GM19468 (cell line): ENCODE measurements around the gene ARL8B.

Experiments
- ATAC-seq: cut with Tn5 transposase; IDR thresholded peaks from one replicate; pipeline ENCODE4 v1.9.1; 2021; ENCODE audit warnings: mild to moderate bottlenecking, moderate library complexity, moderate number of reproducible peaks; ENCODE audit not compliant: unreplicated experiment; ENCODE audit errors: extremely low read depth

The ARL8B gene

DNA sequence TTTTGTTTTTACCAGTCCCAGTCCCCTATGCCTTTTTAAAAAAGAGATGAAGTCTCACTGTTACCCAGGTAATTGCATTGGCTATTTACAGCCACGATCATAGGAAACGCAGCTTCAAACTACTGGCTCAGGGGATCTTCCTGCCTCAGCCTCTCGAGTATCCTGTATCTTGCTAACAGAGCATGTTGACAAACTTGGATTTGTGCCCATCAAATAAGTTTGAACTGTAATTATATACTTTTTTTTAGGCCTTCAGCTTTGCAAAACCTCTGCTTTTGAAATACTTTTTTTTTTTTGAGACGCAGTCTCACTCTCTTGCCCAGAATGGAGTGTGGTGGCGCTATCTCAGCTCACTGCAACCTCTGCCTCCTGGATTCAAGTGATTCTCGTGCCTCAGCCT is 62.4 kb downstream of the ARL8B start:
- no peak for ATAC-seq

- no peak for ATAC-seq
These were observed 63.1 kb downstream of the ARL8B start for GRCh38 chr3:5185093-5185673.

- no peak for ATAC-seq
These were observed 64.2 kb downstream of the ARL8B start for GRCh38 chr3:5186089-5186857.

DNA sequence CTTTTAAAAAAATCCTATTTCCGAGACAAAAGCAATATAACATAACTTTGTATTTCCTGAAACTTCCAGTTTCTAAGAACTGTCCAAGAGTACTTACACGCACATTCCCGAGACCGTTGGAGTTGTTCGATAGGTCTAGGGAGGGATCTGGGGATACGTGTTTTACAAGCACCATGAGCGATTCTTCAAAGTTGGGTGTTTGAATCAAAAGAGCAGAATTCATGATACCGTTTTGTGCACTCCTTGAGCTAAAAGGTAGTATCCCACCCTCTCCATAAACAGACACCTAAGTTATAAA is 64.7 kb downstream of the ARL8B start:
- ATAC-seq, result no peak

DNA sequence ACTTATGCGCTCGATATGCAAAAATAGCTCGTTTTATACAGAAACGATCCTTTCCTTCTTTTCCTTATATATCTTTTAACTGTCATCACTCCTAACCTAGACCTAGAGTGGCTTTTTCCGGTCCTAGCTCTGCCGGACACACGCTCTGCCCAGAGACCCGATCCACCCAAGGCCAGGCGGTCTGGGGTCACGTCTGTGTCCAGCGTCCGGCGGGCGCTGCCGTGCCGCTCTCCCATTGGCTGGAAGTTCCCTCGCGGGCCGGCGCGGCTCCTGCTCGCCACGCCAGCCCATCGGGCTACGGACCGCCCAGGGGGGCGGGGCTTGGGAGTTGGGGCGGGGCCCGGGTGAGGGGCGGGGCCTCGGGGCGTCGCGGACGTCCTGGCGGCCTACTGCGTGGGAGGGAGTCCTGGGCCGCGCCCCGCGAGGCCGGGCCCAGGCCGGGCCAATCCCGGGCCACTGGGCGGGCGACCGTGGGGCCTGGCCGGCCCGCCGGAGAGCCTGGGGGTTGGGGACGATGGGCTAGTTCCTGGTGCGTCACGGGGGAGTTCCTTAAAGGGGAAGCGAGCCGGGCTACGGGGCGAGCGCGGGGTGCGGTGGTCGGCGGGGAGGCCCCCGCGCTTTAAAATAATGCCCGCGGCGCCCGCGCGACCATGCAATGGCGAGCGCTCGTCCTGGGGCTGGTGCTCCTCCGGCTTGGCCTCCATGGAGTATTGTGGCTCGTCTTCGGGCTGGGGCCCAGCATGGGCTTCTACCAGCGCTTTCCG is 65.2 kb downstream of the ARL8B start, which contains the start of gene EDEM1:
EDEM1 (plus strand) TSS at position 552 of the 764 bp plus-strand sequence; CDS start at position 651, 99 bp downstream.
- peak; percentile 78 for ATAC-seq

- ATAC-seq, result no peak
These were observed 65.9 kb downstream of the ARL8B start for GRCh38 chr3:5187920-5188418.

- no peak for ATAC-seq
These were observed 66.5 kb downstream of the ARL8B start for GRCh38 chr3:5188419-5189221.

- ATAC-seq, result no peak
These were observed 68.2 kb downstream of the ARL8B start for GRCh38 chr3:5190147-5190791.

GRCh38 chr3:5191555-5192304 is 69.6 kb downstream of the ARL8B start:
- ATAC-seq, result peak; percentile 3

GRCh38 chr3:5192571-5193365 is 70.7 kb downstream of the ARL8B start:
- ATAC-seq, result no peak

DNA sequence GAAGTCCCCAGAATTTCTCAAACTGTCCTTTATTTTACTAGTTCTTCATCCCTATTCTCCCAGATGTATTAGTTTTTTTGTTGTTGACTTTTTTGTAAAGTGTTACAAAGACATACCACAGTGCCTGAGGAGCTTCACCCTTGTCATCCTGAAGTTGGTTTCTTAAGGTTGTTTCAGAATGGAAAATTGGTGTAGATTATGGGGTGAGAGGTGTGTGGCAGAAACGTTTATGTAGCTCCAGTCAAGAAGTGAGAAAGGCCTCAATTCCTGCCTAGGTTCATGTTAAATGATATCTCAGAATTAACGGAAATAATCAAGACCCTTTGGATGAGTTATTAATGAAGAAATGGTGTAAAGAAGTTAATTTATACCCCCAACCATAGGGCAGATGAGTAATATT is 72.2 kb downstream of the ARL8B start:
- no peak for ATAC-seq

DNA sequence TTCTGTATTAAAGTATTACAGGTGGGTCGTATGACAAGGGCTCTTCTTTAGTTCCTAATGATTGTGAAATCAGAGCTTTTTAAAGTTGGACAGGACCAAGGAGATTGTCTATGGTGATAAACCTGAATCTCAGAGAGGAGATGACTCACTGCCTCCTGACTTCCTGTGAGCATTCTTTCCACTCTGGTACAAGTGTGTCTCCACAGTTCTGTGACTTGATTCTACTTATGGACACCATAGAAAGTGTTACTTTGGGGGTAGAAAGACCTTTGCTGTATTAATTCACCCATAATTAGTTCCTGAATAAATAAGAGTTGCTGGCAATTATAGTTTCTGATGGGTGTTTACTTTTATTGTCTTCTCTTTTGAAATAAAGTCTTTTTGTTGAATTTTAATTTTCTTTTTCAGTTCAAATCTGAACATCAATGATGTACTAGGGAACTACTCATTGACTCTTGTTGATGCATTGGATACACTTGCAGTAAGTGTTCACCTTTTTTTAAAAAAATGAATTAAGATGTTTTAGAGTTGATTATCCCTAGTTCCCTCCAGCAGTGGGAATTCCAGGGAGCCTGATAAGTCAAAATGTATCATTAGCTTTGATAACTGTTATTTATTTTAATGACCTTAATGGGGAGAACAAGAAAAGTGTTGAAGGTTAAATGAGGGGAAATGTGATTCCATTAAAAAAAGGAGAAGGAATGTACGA is 72.9 kb downstream of the ARL8B start:
- ATAC-seq, result no peak

- ATAC-seq, result no peak
These were observed 73.5 kb downstream of the ARL8B start for GRCh38 chr3:5195605-5196004.

- ATAC-seq, result no peak
These were observed 74.9 kb downstream of the ARL8B start for GRCh38 chr3:5197022-5197421.

DNA sequence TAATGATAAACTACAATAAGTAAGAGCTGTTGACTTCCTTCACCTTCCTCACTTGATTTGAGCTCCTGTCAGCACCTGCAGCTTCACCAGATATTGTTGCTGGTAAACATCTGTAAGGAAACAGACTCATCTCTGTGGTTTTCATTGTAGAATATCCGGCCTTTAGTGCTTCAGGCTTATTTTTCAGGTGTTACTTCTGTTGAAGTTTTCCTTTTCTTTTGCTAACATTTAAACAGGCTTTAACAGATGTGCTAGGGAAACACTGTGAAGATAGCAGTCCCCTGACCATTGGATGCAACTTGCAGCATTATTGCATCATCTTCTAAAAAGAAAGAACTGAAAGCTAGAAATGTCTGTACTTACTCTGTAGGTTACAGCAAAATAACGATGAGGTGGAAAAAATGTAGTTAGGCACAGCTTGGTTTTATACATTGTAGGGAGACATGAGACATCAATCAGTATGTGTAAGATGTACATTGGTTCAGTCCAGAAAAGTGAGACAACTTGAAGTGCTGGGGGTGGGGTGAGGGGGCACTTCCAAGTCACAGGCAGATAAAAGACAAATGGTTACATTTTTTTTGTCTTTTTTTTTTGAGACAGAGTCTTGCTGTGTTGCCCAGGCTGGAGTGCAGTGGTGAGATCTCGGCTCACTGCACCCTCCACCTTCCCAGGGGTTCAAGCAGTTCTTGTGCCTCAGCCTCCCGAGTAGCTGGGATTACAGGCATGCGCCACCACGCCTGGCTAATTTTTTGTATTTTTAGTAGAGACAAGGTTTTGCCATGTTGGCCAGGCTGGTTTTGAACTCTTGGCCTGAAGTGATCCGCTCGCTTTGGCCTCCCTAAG is 75.6 kb downstream of the ARL8B start:
- ATAC-seq, result peak; percentile 71

- ATAC-seq, result no peak
These were observed 76.2 kb downstream of the ARL8B start for GRCh38 chr3:5198313-5198677.
